Smooth muscle cell (in vitro differentiated cells): ENCODE results near the gene ACVRL1. TPM values are rescaled to one million over a fixed set of nuclear protein-coding genes. Genes with fewer than 3 reads are reported as not detected.

Source experiments
- DNase-seq: peaks from one replicate; lab custom pipeline; 2025; ENCODE audit not compliant: unreplicated experiment; lab: John Stamatoyannopoulos, UW
- H2AFZ ChIP-seq: fragments of 200-600 bp; sonication (generic); 2 replicates; pipeline ENCODE4 v1.6.0; 2016; ENCODE audit warnings: antibody characterized with exemption, low read depth, mild to moderate bottlenecking
- H3F3A ChIP-seq: fragments of 200-600 bp; sonication (generic); 2 replicates; pipeline ENCODE4 v1.6.0; 2017; ENCODE audit warnings: antibody characterized with exemption, low read depth
- H3K27ac ChIP-seq: fragments of 200-600 bp; sonication (generic); 2 replicates; pipeline ENCODE4 v1.5.1; 2016; ENCODE audit warnings: low read depth, mild to moderate bottlenecking
- H3K27me3 ChIP-seq: fragments of 200-600 bp; sonication (generic); 2 replicates; pipeline ENCODE4 v1.6.1; 2016; ENCODE audit warnings: low read depth, mild to moderate bottlenecking
- H3K36me3 ChIP-seq: fragments of 200-600 bp; sonication (generic); 2 replicates; pipeline ENCODE4 v1.5.1; 2016; ENCODE audit warnings: low read depth
- H3K4me1 ChIP-seq: fragments of 200-600 bp; sonication (generic); 2 replicates; pipeline ENCODE4 v1.5.1; 2016; ENCODE audit warnings: low read depth
- H3K4me2 ChIP-seq: fragments of 200-600 bp; sonication (generic); 2 replicates; pipeline ENCODE4 v1.6.0; 2016; ENCODE audit warnings: mild to moderate bottlenecking
- H3K4me3 ChIP-seq: fragments of 200-600 bp; sonication (generic); 2 replicates; pipeline ENCODE4 v1.5.1; 2016; ENCODE audit warnings: mild to moderate bottlenecking
- H3K79me2 ChIP-seq: fragments of 200-600 bp; sonication (generic); 2 replicates; pipeline ENCODE4 v1.6.0; 2016; ENCODE audit warnings: low read depth, mild to moderate bottlenecking
- H3K9ac ChIP-seq: fragments of 200-600 bp; sonication (generic); 2 replicates; pipeline ENCODE4 v1.6.0; 2016; ENCODE audit warnings: low read depth
- H3K9me3 ChIP-seq: fragments of 200-600 bp; sonication (generic); replicated peaks from 2 replicates; pipeline ENCODE4 v1.5.1; 2016; ENCODE audit warnings: low read depth
- H4K20me1 ChIP-seq: fragments of 200-600 bp; sonication (generic); 2 replicates; pipeline ENCODE4 v1.6.0; 2016; ENCODE audit warnings: low read depth
- WGBS: methylation state at CpG from one replicate; pipeline ENCODE4 v1.1.7; 2016; ENCODE audit warnings: low lambda C conversion rate; 5-methylcytosine and 5-hydroxymethylcytosine counted together
- polyA plus RNA-seq: library from polyadenylated mRNA; unstranded; fragments of >200 nt; fragmentation: Nextera tagmentation; extraction: Ambion mirVana; gene quantifications from 2 replicates; pipeline ENCODE4 v1.2.1, GENCODE V29; 2016
- total RNA-seq: library from RNA; depleted of rRNA; stranded (reverse); fragments of >200 nt; gene quantifications from 2 replicates; pipeline ENCODE4 v1.2.3, GENCODE V29; 2014
- TF ChIP-seq, protein P1 (sequence below): fragments of 200-600 bp; sonication (generic); IDR thresholded peaks from 2 replicates; pipeline ENCODE4 v1.5.1; 2017; ENCODE audit warnings: borderline replicate concordance, mild to moderate bottlenecking, antibody characterized with exemption; ENCODE audit not compliant: insufficient read depth, poor library complexity, severe bottlenecking

The ACVRL1 gene
- total and polyA plus RNA-seq, 2 experiments from 2014 or later = 8.4 to 10.4 TPM

DNA sequence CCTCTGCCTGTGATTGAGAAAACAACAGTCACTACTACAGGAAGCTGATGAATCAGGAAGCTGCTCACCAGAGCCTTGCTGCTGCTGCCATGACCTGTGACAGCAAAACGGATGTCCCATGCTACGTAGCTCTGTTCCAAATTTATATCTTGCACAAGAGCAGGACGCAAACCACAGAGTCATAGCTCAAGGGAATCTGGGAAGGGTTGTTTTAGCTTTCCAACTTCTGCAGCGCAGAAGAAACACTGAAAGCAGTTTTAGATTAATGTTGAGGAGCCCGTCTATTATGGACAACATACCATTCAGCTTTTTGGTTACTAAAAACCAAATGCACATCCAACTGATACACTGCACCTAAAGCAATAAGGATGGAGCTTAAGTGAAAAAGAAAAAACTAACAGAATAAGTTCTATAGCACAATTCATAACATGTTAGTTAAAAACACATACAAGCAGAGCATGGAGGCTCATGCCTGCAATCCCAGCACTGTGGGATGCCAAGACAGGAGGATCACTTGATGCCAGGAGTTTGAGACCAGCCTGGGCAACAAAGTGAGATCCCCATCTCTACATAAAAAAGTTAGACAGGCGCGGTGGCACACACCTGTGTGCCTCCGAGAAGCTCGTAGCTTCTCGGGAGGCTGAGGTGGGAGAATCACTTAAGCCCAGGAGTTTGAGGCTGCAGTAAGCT, 21.1 kb upstream of the ACVRL1 start:
- no peak overlapping the region for H3K9ac ChIP-seq

DNA sequence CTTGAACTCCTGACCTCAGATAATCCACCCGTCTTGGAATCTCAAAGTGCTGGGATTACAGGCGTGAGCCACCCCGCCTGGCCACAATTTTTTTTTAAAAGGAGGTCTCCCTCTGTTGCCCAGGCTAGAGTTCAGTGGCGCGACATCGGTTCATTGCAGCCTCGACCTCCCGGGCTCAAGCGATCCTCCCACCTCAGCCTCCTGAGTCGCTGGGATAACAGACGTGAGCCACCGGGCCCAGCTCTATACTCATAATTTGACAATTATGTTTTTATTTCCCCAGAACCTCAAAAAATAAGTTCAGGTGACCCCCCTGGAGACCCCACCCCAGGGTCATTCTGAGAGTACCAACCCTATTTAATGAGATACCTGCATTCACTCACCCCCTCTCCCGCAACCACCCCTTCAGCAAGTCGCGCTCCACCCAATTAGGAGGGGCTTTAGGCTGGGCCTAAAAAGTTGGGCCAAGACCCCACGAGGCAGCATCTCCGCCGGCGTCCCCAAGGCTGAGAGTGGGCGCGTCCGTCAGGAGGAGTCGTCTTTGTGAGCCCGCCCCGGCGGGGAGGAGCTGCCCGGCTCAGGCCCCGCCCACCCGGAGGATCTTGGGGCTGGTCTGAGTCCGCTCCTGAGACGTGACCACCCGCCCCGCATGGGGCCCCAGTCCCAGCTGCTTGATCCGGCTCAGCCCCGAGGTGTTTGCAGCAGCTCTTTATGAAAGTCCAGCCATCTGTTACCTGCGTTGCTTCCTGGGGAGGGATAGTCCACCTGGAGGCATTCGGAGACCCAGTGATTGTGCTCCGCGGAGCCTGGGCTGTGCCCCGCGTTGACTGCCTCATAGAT, 19.6 kb upstream of the ACVRL1 start, which contains the start of gene ANKRD33:
TSS of gene ANKRD33 (plus strand) at position 628 of the 840 bp plus-strand sequence. CDS start at position 712, 84 bp downstream.
- H3K79me2 ChIP-seq = no peaks in the 10 kb centered on the region
- H3F3A ChIP-seq = peaks cover 7% of the 10 kb centered on the region
- H3K9ac ChIP-seq = no peak within 1 kb of the TSS
- 38% methylated on average over 40 of the region's 41 CpGs for WGBS
- no peak within 1 kb of the TSS for H3K27ac ChIP-seq
- no peaks in the 10 kb centered on the region for H4K20me1 ChIP-seq
- no peaks in the 10 kb centered on the region for H3K36me3 ChIP-seq
- peak; percentile 31 for DNase-seq
- H3K4me3 ChIP-seq = peak within 1 kb of the TSS; percentile 38
- H3K9me3 ChIP-seq = no peaks in the 10 kb centered on the region
- H3K4me2 ChIP-seq = peak within 1 kb of the TSS; percentile 83
- H3K27me3 ChIP-seq = no peaks in the 10 kb centered on the region
- H2AFZ ChIP-seq = peak within 1 kb of the TSS; percentile 64
- no peaks in the 10 kb centered on the region for H3K4me1 ChIP-seq
- TF ChIP-seq, protein P1, sequence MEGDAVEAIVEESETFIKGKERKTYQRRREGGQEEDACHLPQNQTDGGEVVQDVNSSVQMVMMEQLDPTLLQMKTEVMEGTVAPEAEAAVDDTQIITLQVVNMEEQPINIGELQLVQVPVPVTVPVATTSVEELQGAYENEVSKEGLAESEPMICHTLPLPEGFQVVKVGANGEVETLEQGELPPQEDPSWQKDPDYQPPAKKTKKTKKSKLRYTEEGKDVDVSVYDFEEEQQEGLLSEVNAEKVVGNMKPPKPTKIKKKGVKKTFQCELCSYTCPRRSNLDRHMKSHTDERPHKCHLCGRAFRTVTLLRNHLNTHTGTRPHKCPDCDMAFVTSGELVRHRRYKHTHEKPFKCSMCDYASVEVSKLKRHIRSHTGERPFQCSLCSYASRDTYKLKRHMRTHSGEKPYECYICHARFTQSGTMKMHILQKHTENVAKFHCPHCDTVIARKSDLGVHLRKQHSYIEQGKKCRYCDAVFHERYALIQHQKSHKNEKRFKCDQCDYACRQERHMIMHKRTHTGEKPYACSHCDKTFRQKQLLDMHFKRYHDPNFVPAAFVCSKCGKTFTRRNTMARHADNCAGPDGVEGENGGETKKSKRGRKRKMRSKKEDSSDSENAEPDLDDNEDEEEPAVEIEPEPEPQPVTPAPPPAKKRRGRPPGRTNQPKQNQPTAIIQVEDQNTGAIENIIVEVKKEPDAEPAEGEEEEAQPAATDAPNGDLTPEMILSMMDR = no peak

More for the DNA sequence above, 21.1 kb upstream of the ACVRL1 start:
- Histone ChIP-seq H3F3A (peaks cover 7% of the 10 kb centered on the region), H3K79me2 (no peaks in the 10 kb centered on the region), H4K20me1 (no peaks in the 10 kb centered on the region), H3K27ac (peak overlapping the region; percentile 34), H3K4me3 (no peak overlapping the region), H2AFZ (peak overlapping the region; percentile 11), H3K27me3 (no peaks in the 10 kb centered on the region), H3K4me1 (no peaks in the 10 kb centered on the region), H3K36me3 (no peaks in the 10 kb centered on the region), H3K4me2 (peak overlapping the region; percentile 22), H3K9me3 (no peaks in the 10 kb centered on the region)
- TF ChIP-seq, protein P1 = no peak
- 62% methylated on average over 10 of the region's 10 CpGs for WGBS
- no peak for DNase-seq

DNA sequence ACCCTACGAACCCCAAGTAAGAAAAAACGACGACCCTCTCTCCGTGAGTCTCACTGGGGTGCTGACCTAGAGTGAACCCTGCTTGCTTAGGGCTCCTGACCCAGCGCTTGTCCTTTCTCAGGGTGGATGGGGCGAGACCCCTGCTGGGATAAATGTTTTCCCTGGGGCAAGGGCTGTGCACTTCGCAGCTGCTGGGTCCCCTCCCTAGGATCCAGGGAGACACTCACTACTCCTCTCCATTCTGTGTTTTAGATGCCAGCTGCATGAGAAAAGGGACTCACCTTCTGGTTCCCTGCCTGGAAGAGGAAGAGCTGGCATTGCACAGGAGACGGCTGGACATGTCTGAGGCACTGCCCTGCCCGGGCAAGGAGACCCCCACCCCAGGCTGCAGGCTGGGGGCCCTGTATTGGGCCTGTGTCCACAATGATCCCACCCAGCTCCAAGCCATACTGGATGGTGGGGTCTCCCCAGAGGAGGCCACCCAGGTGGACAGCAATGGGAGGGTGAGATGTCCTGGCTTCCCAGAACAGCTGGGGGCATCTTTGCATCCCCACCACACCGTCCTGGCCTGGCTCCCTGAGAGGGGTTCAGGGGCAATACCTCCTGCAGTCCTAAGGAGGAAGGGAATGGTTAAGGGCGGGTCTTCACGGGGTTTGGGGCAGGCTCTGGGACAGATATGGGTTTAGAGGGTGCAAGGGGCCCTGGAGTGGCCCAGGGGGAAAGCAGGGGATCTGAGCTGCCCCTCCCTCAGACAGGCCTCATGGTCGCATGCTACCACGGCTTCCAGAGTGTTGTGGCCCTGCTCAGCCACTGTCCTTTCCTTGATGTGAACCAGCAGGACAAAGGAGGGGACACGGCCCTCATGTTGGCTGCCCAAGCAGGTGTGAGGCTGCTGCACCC, 18.7 kb upstream of the ACVRL1 start:
- Histone ChIP-seq H3K27me3 (no peaks in the 10 kb centered on the region), H3K4me1 (no peaks in the 10 kb centered on the region), H3K79me2 (no peaks in the 10 kb centered on the region), H3K4me3 (peak overlapping the region; percentile 38), H3K27ac (no peak overlapping the region), H3K9me3 (no peaks in the 10 kb centered on the region), H3K4me2 (peak overlapping the region; percentile 83), H2AFZ (peak overlapping the region; percentile 64), H3F3A (peaks cover 7% of the 10 kb centered on the region), H3K9ac (no peak overlapping the region), H3K36me3 (no peaks in the 10 kb centered on the region), H4K20me1 (no peaks in the 10 kb centered on the region)
- WGBS = 65% methylated on average over 15 of the region's 15 CpGs
- TF ChIP-seq, protein P1 = no peak
- DNase-seq = no peak
